GM21529 (cell line): ENCODE measurements around the gene ZBTB7C.
A peak's percentile ranks its signal among the peaks of the same experiment; 100 is the strongest.

Source experiments
- ATAC-seq: cut with Tn5 transposase; IDR thresholded peaks from one replicate; pipeline ENCODE4 v1.9.1; 2021; ENCODE audit not compliant: unreplicated experiment

ZBTB7C gene

DNA sequence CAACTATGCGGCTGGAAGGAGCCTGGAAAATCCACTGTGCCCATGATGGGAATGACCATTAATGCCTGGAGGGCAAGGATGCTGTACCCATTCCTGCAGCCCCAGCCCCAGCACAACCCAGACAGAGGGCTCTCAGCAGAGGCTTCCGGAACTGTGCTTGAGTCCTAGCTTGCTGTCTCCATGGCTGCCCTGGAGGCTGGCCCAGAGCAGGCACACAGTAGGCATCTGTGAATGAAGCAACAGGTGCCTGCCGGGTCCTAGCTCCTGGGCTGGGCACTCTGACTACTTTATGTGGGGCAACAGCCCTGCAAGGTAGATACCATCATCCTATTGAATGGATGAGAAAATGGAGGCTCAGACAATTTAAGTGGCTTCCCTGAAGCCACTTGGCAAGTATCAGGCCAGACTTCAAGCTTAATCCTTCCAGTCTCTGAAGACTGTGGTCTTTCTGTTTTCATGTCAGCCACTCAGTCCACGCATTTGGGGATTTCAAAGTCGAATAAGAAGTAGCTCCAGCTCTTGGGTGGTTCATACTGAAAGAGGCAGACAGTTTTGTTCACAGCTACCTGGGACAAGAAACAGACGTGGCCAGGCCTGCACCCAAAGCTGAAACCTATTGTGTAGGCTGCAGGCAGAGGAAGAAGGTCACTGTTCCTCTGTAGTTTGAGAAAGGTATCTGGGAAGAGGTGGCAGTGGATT lies 237.5 kb downstream of the ZBTB7C start:
- no peak for ATAC-seq

DNA sequence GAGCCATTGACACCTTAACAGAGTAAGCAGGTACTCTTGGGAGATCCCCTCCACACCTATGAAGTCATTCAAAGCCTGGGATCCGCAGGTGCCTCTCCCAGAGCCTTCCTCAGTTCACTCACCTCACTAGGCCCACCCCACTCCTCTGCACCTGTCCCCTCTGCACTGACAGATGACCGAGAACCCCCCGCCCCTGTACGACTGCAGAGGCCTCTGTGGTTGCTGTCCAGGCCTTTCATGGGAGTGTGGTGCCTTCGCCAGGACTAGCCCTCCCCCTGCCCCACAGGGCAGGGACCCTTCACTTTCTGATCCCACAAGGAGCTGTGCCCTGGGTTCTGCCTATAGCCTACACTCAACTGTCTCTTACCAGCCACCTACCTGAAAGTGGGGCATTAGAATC lies 238.5 kb downstream of the ZBTB7C start:
- no peak for ATAC-seq

DNA sequence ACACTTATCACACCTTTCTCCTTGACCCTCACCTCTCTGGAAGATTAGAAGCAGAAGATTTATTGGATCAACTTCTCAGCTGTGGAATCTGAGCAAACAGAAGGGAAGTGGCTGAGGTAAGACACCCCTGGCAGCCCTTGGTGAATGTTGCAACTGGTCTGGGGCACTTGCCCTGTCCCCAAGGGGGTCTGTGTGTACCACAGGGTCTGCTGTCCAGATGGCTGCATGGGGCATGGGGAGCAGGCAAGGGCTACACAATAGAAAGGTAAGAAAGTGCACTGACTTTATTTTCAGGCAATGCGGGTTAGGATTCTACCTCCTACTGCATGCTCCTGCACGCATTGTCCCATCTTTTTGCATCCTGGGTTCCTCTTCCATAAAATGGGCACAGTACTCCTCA lies 240.3 kb downstream of the ZBTB7C start:
- no peak for ATAC-seq

DNA sequence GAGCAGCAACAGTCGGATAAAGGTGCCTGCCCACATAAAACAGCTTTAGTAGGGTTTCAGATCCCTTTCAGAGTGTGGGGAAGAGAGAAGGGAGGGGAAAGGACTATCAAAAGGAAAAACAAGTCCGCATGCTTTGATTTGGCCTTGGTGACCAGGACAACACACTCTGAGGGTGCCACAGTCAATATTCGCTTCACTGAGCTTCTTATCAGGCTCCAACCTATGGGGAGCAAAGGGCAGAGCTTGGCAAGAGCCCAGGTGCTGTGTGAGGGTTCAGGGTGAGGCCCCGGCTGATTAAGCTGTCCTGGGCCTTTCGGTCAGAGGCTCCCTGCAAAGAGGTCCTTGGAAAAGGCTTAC lies 241.3 kb downstream of the ZBTB7C start:
- no peak for ATAC-seq

DNA sequence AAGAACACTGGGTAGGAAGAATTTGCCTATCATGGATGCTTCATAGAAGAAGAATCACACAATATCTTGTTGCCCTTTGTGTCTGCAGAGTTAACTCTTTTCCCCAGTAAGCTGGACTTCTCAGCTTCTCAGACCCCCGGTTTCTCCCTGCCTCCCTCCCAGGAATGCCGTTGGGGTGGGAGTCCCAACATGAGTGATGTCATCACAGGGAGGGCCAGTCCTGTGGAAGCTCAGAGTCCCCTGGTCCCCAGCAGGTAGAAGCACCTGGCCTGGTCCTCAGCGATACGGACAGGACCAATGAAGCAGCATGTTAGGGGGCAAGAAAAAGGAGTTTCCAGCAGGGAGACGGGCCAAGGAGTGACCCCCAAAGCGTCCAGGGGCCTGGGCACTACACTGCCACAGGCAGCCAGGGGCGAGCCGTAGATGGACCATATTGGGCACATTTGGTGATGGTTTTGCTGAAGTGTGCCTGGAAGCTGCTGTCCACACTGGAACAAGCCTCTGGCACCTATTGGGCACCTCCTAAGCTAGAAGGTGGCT lies 242.8 kb downstream of the ZBTB7C start:
- no peak for ATAC-seq

DNA sequence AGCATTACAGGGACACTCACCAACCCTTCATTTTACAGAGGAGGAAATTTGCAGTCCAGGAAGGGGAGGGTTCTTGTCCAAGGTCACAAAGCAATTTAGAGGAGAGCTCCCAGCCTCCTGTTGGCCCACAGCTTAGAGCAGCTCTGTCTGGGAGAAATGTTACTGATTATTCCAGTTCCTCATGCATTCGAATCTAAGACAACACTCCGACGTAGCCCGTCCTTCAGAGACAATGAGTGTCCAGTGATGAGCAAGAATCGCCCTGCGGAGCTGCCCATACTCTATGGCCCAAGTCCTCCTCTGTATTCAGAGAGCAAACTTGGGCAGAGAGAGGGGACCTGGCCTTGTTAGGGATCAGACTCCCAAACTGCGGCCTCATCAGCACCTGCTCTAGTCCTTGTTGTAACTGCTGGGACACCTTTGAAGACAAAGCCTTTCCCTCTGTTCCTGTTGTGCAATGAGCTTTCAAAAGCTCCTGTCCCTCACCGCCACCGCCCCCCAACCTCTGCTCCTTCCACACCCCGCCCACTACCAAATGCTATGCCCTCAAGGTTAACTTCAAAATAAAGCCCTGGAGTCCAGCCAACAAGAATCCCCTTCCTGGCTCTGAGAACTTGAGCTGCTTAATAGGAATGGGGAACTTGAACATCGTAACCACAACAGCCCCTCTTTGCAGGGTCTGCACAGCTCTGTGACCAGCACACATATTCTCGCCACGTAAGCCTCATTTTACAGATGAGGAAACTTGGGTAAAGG lies 243.9 kb downstream of the ZBTB7C start:
- no peak for ATAC-seq

DNA sequence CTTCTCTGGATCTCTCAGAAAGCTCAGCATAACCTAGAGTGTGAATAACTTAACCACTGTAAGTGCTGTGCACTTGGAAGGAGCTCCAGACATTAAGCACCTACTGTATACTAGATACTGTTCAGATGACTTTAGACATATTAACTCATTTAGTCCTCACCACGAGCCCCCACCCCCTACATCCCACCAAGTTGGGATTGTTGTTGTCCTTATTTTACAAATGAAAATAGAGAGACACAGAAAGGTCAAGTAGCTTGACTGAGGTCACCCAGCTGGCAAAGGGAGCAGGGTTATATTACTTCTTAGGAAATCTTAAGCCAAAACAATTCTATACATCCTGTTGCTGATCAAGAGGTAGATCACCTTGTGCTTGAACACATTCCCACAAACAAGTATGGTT lies 244.5 kb downstream of the ZBTB7C start:
- no peak for ATAC-seq

DNA sequence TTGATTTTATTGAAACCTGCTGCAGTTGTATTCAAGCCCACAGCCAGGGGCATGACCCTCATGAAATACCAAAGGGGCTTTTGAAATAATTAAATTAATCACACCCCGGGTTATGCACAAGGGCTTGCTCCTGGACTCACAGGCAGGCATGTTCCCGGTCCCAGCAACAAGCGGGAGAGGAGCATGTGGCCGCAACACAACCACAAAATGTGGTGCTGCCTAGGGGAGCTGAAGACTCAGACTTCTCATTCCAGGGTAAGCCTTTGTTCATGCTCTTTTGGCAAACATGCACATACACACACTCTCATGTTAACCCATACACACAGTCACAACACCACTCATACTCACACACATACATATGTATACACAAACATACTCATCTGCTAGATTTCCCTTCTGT lies 245.1 kb downstream of the ZBTB7C start:
- no peak for ATAC-seq

DNA sequence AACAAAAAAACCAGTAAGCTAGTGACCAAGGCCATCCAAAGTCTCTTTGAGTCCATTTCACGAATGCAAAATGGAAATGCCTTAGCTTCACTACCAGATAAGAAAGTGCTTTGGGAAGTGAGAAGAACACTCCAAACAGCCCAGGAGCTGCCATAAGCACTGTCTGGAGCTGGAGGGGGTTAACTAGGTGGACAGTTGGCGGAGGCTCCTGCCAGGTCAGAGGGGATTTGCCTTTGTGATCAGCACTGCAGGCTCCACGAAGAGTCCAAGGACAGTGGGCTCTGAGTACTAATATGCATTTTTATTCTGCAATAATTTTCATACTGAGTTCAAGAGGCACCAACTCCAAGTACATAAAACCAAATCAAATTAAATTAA lies 245.5 kb downstream of the ZBTB7C start:
- no peak for ATAC-seq

DNA sequence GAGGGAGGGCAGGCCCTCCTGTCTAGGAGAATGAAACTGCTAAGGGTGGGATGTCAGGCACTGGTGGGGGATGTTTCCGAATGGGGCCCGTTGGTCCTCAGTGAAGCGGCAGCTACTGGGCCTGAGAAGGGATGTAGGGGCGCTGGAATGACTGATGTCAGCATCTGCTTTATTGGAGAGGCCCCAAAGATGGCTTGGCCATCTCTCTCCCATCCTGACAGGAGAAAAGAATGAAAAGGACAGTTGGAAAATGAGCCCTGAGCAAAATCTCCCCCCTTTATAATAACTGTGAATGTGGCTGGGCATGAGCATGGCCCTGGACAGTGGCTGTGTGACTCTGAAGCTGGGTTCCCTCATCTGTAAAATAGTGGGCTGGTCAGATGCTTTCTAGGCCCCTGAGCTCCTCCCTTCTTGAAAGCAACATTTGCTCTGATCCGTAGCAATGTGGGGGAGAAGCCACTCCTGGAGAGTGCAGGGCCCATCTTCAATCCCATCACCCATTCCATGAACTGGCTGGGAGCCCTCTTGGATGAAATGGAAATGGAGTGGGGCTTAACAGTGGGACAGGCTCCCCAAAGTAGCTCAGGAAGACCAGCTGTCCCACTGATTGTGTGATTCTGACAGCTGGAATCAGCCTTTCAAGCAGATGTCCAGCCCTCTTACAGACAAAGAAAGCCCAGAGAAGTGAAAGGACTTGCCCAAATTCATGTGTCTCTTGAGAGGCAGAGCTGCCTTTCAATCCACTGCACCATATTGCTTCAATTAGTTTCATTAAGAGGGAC lies 246.0 kb downstream of the ZBTB7C start:
- no peak for ATAC-seq

DNA sequence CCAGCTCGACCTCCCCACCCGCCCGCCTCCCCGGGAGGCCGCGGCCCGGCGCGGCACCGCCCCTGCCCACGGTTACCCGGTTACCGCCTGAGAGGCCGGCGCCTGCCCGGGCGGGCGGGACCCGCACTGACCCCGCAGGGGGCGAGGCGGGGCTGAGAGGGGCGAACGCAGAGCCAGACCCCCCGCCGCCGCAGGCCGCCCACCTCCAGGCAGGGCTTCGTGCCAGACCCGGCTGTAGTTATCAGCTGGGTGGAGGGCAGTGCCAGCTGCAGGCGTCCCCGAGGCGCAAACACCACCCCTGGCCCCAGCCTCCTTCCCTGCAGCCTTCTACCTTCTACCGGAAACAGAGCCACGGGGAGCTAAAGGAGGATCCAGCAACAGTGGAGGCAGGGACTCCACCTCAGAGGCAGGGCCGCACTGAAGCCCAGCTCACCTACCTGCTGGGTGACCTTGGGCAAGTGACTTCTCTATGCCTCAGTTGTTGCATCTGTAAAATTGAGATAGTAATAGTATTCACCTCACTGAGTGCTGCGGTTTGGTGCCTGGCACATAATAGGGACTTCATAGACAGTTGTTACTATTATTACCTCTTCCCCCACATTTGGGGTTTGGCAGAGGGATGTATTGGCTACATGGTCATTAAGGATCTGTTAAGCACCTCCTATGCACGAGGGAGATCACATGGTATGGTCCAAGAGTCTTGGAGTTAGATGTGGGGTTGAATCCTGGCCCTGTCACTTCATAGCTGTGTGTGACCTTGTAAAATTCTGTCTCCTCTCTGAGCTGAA lies 247.1 kb downstream of the ZBTB7C start:
- ATAC-seq = peak; percentile 41

DNA sequence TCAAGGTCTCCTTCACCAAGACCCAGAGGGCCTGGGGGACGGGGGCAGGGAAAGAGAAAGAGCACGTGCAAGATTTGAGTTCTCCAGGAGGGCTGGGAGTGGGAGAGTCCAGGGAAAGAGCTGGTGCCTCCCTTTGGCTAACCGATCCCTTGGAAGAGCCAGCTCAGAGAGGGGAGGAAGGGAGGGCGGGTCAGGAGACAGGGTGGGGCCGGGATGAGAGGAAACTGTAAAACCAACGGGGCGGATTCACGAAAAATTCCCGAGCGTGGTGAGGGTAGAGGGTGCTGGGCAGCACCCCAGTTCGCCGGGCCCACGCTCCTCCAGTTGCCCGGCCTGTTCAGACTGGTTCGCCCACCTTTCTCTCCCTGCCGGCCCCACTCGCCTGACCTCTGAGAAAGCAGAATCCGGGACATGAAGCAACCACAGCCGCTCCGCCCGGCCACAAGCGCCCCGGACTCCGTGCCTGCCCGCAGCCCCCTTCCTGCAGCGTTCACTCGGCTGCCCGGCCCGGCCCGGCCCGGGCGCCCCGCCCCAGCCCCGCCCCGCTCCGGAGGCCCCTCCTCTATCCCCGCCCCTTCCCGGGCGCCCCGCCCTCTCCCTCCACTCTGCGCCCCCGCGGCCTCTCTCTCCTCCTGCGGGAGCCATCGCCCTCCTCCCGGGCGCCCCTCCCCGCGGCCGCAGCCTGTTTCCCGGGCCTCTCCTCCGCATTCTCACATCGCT lies 247.8 kb downstream of the ZBTB7C start:
- ATAC-seq = peak; percentile 86

DNA sequence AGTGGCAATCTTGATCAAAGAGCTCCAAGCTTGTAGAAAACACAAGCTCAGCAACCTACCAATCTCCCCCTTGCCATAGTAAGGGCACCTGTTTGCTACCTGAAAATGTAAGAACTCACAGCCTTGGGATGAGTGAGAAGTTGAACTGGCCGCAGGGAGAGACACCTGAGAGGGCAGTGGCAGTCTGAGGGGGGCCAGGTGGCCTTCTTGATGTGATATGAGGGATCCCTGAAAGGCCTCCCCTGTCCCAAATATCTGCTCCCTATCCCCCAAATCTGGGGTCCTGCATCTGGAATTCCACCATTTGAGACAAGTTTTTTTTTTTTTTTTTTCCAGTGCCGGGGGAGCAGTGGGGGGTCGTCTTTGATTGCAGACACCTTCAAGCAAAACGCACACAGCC lies 248.6 kb downstream of the ZBTB7C start:
- ATAC-seq = no peak

DNA sequence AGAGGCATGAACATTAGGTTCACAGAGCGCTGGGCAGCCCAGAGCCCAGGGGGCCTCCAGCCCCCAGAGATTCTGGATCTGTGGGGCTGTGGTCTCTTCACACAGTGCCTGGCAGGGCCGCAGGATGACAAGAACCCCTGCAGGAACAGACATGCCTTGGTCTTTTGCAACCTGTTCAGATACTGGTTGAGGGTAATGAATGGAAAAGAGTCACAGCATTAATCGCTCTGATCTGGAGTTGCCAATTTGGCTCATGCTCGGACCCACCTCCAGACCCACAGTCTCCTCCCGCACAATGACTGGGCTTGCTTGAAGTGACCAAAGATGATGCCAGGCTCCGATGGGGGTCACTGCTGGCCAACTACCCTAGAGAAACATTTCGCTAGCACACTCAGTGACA lies 249.4 kb downstream of the ZBTB7C start:
- ATAC-seq = no peak

DNA sequence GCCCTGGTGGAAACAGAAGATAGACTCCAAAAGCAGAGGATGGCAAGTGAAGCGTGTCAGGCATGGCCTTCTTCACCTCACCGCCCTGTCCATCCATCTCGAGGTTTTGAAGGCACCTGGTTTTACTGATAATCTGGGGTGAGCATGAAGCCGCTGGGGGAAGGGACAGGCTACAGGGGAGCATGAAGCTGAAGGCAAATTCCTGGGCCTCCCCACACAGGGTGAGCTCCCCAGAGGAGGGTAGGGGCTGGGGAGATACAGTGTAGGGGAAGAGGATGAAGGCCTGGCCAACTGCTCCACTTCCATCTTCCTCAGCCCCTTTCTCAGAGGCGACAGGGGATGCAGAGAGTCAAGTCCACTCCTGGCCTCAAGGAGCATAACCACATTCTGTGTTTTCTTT lies 250.5 kb downstream of the ZBTB7C start:
- no peak for ATAC-seq

DNA sequence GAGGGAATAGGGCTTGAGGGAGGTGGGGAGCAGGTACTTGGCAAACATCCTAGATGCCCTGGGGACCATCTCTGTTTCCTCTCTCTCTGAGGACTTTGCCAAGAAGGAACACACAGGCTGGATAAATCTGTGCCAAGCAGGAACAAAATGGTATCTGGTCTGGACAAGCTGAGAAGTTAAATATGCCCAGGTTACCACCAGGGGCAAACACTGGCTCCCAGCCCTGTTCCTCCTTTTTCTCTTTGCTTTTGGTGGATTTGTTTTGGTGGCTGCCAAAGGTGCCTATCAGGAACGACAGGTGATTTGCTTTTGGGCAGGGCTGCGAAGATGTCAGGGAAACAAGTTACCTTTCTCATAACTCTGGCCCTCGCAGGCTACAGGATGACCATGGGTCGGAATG lies 251.2 kb downstream of the ZBTB7C start:
- no peak for ATAC-seq

DNA sequence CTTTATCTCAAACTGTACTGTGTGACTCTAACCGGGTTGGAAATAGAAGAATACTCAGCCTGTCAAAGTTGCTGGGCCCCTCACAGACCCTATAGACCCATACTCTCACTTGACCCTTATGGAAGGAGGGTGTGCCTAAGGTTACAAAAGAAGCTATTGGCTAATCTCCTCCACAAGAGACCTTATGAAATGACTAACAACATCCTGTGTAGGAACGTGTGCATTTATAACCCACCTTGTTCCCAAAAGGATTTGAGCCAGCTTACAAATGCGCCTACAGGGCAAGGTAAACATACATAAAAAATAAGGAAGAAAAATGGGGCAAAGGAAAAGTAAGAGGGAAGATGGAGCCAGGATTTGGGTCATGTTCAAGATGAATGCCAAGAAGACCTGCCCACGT lies 253.3 kb downstream of the ZBTB7C start:
- no peak for ATAC-seq

DNA sequence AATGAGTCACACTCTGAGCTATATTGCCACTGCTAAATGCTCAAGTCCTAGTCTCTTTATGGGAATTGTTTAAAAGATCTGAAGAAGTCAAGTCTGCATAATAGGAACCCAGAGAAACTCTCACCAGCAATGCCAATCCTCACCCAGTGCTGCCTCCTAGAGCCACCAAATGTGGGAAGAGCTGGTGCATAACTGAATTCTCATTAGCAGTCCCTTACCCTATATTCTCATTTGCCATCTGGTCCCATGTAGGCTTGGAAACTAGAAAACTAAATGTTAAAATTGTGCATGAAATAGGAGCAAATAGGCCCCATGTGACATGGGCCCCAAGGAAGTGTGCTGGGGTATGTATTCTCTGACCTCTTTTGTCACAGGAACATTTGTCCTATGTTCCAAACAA lies 254.4 kb downstream of the ZBTB7C start:
- ATAC-seq = no peak

DNA sequence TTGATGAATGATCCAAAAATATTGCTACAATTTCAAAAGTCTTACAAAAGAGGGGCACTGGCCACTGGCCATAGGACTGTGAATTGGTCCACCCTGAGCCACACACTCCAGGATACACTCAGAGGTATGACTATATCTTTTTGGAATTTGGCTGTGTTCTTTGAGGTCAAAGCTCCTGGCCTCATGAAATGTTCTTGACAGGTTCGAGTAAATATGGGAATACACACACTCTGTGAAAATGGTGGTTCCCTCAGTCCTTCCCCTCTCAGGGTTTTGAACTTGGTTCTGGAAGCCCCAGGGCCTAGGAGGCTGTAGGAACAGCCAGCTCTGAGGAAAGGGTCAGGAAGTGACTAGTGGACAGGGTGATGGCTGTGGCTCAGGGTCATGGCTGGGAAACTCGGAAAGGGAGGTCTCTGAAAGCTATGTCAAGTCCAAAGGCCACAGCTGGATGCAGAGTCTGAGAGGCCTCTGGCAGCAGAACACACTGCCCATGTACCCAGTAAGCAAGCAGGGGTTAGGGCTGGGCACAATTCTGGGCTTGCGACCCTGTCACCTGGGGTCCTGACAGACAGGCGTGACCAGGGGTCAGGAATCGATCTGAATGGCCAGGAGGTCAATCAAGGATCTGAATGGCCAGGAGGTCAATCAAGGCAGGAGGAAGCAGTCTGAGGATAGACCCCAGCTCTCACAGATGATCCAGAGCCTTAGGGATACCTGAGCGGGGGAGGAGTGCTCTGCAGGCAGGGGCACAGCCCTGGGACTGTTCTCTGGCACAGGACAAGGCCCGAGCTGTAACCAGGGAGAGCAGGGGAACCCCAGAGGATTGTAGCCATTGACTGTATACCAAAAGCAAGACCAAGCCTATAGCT lies 255.3 kb downstream of the ZBTB7C start:
- ATAC-seq = no peak
